K562 (cell line): Measurements from ENCODE around the gene PLEK2.

Experiments used
- DDX20 ChIP-seq: fragments of 450-650 bp; IDR thresholded peaks from 2 replicates; pipeline ENCODE4 v1.6.1; 2016; ENCODE audit warnings: missing genetic modification characterization, low read depth, mild to moderate bottlenecking, missing compliant biosample characterization, moderate library complexity
- HIVEP1 ChIP-seq: fragments of 250-450 bp; sonication (Bioruptor Pico); IDR thresholded peaks from 2 replicates; pipeline ENCODE4 v1.4.0; 2020; ENCODE audit warnings: mild to moderate bottlenecking
- KLF1 ChIP-seq: fragments of 450-650 bp; IDR thresholded peaks from 2 replicates; pipeline ENCODE4 v1.6.1; 2016; ENCODE audit warnings: missing genetic modification characterization, missing compliant biosample characterization
- ZNF274 ChIP-seq: IDR thresholded peaks from 2 replicates; pipeline ENCODE4 v1.6.1; 2011; ENCODE audit warnings: low read depth, mild to moderate bottlenecking, low read length, moderate library complexity, borderline replicate concordance
- ZNF766 ChIP-seq: fragments of 200-800 bp; sonication (Bioruptor generic); conservative IDR thresholded peaks from 2 replicates; pipeline ENCODE4 v1.6.1; 2016; ENCODE audit warnings: missing genetic modification characterization, missing compliant biosample characterization
- TF ChIP-seq, protein P1 (sequence below), 3 experiments: IDR thresholded peaks in 2 of 3; conservative IDR thresholded peaks in 1 of 3; 2 replicates each; pipeline ENCODE4 v1.5.1; 2011 to 2012; ENCODE audit warnings: low read length in 3 of 3, mild to moderate bottlenecking in 3 of 3, control low read depth in 2 of 3, improper control_type of control experiment in 1 of 3, inconsistent platforms in 1 of 3, low read depth in 1 of 3, mixed read lengths in 1 of 3, moderate library complexity in 1 of 3; ENCODE audit not compliant: insufficient read depth in 2 of 3

DNA sequence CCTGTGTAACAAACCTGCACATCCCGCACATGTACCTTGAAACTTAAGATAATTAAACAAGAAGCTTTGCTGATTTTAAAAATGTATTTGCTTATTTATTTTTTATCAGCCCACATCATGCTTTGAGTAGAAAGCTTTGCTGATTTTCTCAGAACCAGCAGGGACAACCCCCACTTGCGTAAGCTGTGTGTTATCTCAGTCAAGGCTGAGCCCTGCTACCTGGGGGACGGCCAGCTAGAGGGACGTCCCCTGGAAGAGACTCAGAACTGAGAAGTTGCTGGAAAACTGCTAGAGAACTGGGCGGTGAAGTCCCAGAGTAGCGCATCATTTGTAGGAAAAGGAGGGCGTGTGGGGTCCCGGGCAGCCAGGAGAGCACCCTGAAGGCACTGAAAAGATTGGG lies 4.1 kb upstream of the PLEK2 start:
- TF ChIP-seq DDX20 (no peak), ZNF274 (no peak), HIVEP1 (CRISPR knock-in tag) (no peak), KLF1 (no peak), ZNF766 (CRISPR knock-in tag) (no peak)
- TF ChIP-seq, protein P1, sequence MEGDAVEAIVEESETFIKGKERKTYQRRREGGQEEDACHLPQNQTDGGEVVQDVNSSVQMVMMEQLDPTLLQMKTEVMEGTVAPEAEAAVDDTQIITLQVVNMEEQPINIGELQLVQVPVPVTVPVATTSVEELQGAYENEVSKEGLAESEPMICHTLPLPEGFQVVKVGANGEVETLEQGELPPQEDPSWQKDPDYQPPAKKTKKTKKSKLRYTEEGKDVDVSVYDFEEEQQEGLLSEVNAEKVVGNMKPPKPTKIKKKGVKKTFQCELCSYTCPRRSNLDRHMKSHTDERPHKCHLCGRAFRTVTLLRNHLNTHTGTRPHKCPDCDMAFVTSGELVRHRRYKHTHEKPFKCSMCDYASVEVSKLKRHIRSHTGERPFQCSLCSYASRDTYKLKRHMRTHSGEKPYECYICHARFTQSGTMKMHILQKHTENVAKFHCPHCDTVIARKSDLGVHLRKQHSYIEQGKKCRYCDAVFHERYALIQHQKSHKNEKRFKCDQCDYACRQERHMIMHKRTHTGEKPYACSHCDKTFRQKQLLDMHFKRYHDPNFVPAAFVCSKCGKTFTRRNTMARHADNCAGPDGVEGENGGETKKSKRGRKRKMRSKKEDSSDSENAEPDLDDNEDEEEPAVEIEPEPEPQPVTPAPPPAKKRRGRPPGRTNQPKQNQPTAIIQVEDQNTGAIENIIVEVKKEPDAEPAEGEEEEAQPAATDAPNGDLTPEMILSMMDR (IDR thresholded peaks at IDR 0.05 in 2 of 3, conservative IDR thresholded peaks at IDR 0.05 in 1 of 3; ENCODE audit: insufficient read depth in 2 of 3, low read depth in 1 of 3, low read length in 3 of 3), result no peak
